ENCODE data around the gene PLXNA4. TPM values are rescaled to one million over a fixed set of nuclear protein-coding genes. Genes with fewer than 3 reads are reported as not detected.

The PLXNA4 gene
- total RNA-seq, 1 experiment from 2014 or later = 0.10 TPM

DNA sequence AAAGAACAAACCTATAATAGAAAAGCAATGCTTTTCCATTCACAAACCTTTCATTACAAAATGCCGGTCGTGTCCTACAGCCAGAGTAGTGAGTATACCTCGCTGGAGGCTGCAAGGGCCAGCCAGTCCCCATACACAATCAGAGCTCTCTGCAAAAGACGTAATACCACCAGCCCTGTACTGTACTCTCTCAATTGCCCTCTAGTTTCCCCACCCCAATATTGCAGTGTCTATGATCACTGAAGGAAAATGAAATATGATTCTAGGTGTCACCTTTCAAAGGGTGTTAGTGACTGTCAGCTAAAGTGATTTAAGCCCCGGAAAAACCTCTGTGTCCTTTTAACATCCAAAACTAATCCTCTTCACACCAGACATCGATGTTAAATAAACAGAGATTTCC, 24.8 kb downstream of the PLXNA4 start:
- TF ChIP-seq, protein P1, sequence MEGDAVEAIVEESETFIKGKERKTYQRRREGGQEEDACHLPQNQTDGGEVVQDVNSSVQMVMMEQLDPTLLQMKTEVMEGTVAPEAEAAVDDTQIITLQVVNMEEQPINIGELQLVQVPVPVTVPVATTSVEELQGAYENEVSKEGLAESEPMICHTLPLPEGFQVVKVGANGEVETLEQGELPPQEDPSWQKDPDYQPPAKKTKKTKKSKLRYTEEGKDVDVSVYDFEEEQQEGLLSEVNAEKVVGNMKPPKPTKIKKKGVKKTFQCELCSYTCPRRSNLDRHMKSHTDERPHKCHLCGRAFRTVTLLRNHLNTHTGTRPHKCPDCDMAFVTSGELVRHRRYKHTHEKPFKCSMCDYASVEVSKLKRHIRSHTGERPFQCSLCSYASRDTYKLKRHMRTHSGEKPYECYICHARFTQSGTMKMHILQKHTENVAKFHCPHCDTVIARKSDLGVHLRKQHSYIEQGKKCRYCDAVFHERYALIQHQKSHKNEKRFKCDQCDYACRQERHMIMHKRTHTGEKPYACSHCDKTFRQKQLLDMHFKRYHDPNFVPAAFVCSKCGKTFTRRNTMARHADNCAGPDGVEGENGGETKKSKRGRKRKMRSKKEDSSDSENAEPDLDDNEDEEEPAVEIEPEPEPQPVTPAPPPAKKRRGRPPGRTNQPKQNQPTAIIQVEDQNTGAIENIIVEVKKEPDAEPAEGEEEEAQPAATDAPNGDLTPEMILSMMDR (IDR thresholded peaks at IDR 0.05) = no peak
- TF ChIP-seq TCF7L2 (IDR thresholded peaks at IDR 0.05; ENCODE audit: low read depth, low read length) = no peak
- no peak for TF ChIP-seq SIN3A (IDR thresholded peaks at IDR 0.05; ENCODE audit: borderline replicate concordance, insufficient read depth, low read depth, low read length)
- TF ChIP-seq, protein P2, sequence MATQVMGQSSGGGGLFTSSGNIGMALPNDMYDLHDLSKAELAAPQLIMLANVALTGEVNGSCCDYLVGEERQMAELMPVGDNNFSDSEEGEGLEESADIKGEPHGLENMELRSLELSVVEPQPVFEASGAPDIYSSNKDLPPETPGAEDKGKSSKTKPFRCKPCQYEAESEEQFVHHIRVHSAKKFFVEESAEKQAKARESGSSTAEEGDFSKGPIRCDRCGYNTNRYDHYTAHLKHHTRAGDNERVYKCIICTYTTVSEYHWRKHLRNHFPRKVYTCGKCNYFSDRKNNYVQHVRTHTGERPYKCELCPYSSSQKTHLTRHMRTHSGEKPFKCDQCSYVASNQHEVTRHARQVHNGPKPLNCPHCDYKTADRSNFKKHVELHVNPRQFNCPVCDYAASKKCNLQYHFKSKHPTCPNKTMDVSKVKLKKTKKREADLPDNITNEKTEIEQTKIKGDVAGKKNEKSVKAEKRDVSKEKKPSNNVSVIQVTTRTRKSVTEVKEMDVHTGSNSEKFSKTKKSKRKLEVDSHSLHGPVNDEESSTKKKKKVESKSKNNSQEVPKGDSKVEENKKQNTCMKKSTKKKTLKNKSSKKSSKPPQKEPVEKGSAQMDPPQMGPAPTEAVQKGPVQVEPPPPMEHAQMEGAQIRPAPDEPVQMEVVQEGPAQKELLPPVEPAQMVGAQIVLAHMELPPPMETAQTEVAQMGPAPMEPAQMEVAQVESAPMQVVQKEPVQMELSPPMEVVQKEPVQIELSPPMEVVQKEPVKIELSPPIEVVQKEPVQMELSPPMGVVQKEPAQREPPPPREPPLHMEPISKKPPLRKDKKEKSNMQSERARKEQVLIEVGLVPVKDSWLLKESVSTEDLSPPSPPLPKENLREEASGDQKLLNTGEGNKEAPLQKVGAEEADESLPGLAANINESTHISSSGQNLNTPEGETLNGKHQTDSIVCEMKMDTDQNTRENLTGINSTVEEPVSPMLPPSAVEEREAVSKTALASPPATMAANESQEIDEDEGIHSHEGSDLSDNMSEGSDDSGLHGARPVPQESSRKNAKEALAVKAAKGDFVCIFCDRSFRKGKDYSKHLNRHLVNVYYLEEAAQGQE (IDR thresholded peaks at IDR 0.05; ENCODE audit: insufficient read depth in 1 of 2, low read depth in 2 of 2, low read length in 1 of 2) = no peak
- TF ChIP-seq POLR2AphosphoS5 (IDR thresholded peaks at IDR 0.05; ENCODE audit: low read depth, low read length) = no peak
- ATAC-seq = no peak
- H3K9me3 ChIP-seq (ENCODE audit: control insufficient read depth, insufficient read depth, low read depth, low read length) = peaks cover 4% of the 10 kb centered on the region; the same call in 1 of the 2 replicates
- no TSS peak for BruUV-seq (replicated peaks)
- CTCF ChIA-PET = no interaction called here
- in situ Hi-C loops (cut with HindIII; ENCODE audit: low pct_unique_long_range_greater_than_20kb, low sequenced_read_pairs) = no loop called here
- no peaks in the 10 kb centered on the region for H3K4me1 ChIP-seq (ENCODE audit: control insufficient read depth, insufficient read depth, low read length)
- no peak overlapping the region for H3K27ac ChIP-seq (ENCODE audit: low read length)
- no peak for DNase-seq (ENCODE audit: low read depth, low spot score)
- no peak overlapping the region for H3K4me3 ChIP-seq (ENCODE audit: low read depth in 2 of 2, low read length in 2 of 2)
- POLR2A ChIA-PET = no interaction called here
- peaks cover 3% of the 10 kb centered on the region; the same call in 1 of the 2 replicates for H3K27me3 ChIP-seq (ENCODE audit: control insufficient read depth, insufficient read depth, low read length)
- no peaks in the 10 kb centered on the region for H3K36me3 ChIP-seq (ENCODE audit: control insufficient read depth, insufficient read depth, low read length)
- intact Hi-C loops (cut with micrococcal nuclease; ENCODE audit: unreplicated experiment) = no loop called here

DNA sequence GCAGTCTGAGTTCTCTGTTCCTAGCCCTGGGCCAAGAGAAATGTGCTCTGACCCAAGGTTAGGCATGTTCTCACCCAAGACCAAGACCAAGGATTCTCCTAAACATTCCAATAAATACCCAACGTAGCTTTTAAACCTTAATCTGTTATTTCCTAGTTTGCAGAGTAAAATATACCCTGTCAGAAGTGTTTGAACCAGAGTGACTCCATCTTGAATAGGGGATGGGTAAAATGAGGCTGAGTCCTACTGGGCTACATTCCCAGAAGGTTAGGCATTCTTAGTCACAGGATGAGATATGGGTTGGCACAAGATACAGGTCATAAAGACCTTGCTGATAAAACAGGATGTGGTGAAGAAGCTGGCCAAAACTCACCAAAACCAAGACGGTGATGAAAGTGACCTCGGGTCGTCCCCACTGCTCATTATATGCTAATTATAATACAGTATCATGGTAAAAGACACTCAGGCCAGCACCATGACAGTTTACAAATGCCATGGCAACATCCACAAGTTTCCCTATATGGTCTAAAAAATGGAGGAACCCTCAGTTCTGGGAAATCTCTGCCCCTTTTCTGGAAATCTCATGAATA, 27.7 kb downstream of the PLXNA4 start:
- no peak for DNase-seq (ENCODE audit: low read depth, low spot score)
- intact Hi-C loops (cut with micrococcal nuclease; ENCODE audit: unreplicated experiment) (no loop called here), in situ Hi-C loops (cut with HindIII; ENCODE audit: low pct_unique_long_range_greater_than_20kb, low sequenced_read_pairs) (no loop called here)
- no peak overlapping the region for H3K4me3 ChIP-seq (ENCODE audit: low read depth in 2 of 2, low read length in 2 of 2)
- ChIA-PET POLR2A (no interaction called here), CTCF (no interaction called here)
- no peaks in the 10 kb centered on the region for H3K4me1 ChIP-seq (ENCODE audit: control insufficient read depth, insufficient read depth, low read length)
- ATAC-seq = no peak
- H3K9me3 ChIP-seq (ENCODE audit: control insufficient read depth, insufficient read depth, low read depth, low read length) = peaks cover 4% of the 10 kb centered on the region; the same call in 1 of the 2 replicates
- no TSS peak for BruUV-seq (replicated peaks)
- peaks cover 2% of the 10 kb centered on the region for H3K27me3 ChIP-seq (ENCODE audit: control insufficient read depth, insufficient read depth, low read length)
- no peak overlapping the region for H3K27ac ChIP-seq (ENCODE audit: low read length)
- no peaks in the 10 kb centered on the region for H3K36me3 ChIP-seq (ENCODE audit: control insufficient read depth, insufficient read depth, low read length)
- no peak for TF ChIP-seq POLR2AphosphoS5 (IDR thresholded peaks at IDR 0.05; ENCODE audit: low read depth, low read length)
- TF ChIP-seq, protein P1 (IDR thresholded peaks at IDR 0.05) = no peak
- TF ChIP-seq, protein P2 (IDR thresholded peaks at IDR 0.05; ENCODE audit: insufficient read depth in 1 of 2, low read depth in 2 of 2, low read length in 1 of 2) = no peak
- no peak for TF ChIP-seq SIN3A (IDR thresholded peaks at IDR 0.05; ENCODE audit: borderline replicate concordance, insufficient read depth, low read depth, low read length)
- TF ChIP-seq TCF7L2 (IDR thresholded peaks at IDR 0.05; ENCODE audit: low read depth, low read length) = no peak

All from Panc1 (cell line).